Upper lobe of right lung (tissue), 1 donor: ENCODE results near the gene PRKN. TPM values are rescaled to one million over a fixed set of nuclear protein-coding genes. Genes with fewer than 3 reads are reported as not detected.

Source experiments
- ATAC-seq: fragments of 200-7000 bp; cut with Tn5 transposase; one replicate; pipeline ENCODE4 v1.9.1; 2020; ENCODE audit warnings: mild to moderate bottlenecking, moderate library complexity
- DNase-seq: peaks from one replicate; pipeline ENCODE4 v3.0.0-alpha.2; 2020
- H3K27ac ChIP-seq: fragments of 200-600 bp; one replicate; pipeline ENCODE4 v1.8.0; 2022
- H3K27me3 ChIP-seq: fragments of 200-600 bp; one replicate; pipeline ENCODE4 v1.8.0; 2022; ENCODE audit warnings: mild to moderate bottlenecking
- H3K36me3 ChIP-seq: fragments of 200-600 bp; one replicate; pipeline ENCODE4 v1.8.0; 2022
- H3K4me1 ChIP-seq: fragments of 200-600 bp; one replicate; pipeline ENCODE4 v1.8.0; 2022
- H3K4me3 ChIP-seq: fragments of 200-600 bp; one replicate; pipeline ENCODE4 v1.8.0; 2022; ENCODE audit warnings: mild to moderate bottlenecking
- H3K9me3 ChIP-seq: fragments of 200-600 bp; one replicate; pipeline ENCODE4 v1.8.0; 2022
- intact Hi-C: fragments of 100-400 bp; cut with DNase I; formaldehyde crosslinking; loops from one replicate; pipeline ENCODE4 v1.11.0; 2022
- total RNA-seq: library from RNA; stranded (reverse); fragmentation: NEBNext Ultra II Directional; extraction: Animal tissue kit (Norgen Biotek cat#: 25700); gene quantifications from one replicate; pipeline ENCODE4 v1.2.1, GENCODE V29; 2021
- TF ChIP-seq, protein P1 (sequence below): fragments of 200-600 bp; IDR thresholded peaks from one replicate; pipeline ENCODE4 v1.8.0; 2022; ENCODE audit warnings: antibody characterized with exemption
- donor health status: DM: no; HTN: yes; CAD: no; lungs with severe emphysema.

PRKN gene
- total RNA-seq, 1 donor from 2014 or later = 2.7 TPM

DNA sequence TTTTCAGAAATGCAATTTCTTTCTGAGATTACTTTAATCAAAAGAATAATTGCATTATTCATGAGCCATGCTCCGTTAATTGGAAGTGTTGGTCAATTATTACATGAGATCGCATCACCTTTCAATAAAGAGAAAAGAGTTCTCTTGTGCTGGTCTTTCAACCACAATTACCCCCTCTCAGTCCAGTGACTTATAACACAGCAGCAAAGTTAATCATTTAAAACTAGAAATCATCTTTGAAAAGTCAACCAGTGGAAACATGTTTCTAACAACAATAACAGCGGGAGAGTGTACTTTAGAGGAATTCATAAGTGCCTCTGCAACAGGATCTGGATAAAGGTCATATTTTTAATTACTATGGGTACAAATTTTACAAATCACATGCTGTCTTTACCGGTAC is 1069.4 kb downstream of the PRKN start:
- no peaks in the 10 kb centered on the region for H3K4me1 ChIP-seq
- H3K9me3 ChIP-seq = no peaks in the 10 kb centered on the region
- ATAC-seq (no peak), DNase-seq (no peak)
- no peaks in the 10 kb centered on the region for H3K36me3 ChIP-seq
- H3K4me3 ChIP-seq = no peak overlapping the region
- intact Hi-C loops = no loop called here
- no peak overlapping the region for H3K27ac ChIP-seq
- H3K27me3 ChIP-seq = no peaks in the 10 kb centered on the region
- TF ChIP-seq, protein P1, sequence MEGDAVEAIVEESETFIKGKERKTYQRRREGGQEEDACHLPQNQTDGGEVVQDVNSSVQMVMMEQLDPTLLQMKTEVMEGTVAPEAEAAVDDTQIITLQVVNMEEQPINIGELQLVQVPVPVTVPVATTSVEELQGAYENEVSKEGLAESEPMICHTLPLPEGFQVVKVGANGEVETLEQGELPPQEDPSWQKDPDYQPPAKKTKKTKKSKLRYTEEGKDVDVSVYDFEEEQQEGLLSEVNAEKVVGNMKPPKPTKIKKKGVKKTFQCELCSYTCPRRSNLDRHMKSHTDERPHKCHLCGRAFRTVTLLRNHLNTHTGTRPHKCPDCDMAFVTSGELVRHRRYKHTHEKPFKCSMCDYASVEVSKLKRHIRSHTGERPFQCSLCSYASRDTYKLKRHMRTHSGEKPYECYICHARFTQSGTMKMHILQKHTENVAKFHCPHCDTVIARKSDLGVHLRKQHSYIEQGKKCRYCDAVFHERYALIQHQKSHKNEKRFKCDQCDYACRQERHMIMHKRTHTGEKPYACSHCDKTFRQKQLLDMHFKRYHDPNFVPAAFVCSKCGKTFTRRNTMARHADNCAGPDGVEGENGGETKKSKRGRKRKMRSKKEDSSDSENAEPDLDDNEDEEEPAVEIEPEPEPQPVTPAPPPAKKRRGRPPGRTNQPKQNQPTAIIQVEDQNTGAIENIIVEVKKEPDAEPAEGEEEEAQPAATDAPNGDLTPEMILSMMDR = no peak

DNA sequence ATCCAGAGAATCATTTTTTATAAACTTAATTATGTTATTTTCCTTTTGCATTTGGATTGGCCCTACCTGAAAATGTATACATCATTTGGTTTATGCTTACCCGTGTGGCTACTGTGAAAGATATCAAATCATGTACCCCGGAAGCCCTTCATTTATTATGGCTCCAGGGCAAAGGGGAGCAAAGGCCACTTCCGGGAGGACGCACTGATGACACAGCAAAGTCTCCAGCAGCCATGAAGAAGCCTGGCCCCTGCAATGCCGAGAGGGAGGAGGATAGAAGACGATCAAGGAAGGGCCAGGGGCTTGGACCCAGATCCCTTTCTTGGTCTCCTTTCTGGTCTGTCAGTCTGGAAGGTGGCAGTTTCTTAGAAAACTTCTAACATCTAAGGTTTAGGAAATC is 1073.4 kb downstream of the PRKN start:
- Histone ChIP-seq H3K9me3 (no peaks in the 10 kb centered on the region), H3K27ac (no peak overlapping the region), H3K36me3 (no peaks in the 10 kb centered on the region), H3K27me3 (no peaks in the 10 kb centered on the region), H3K4me1 (no peaks in the 10 kb centered on the region), H3K4me3 (no peak overlapping the region)
- DNase-seq = no peak
- intact Hi-C loops = no loop called here
- ATAC-seq = no peak
- TF ChIP-seq, protein P1 = no peak

DNA sequence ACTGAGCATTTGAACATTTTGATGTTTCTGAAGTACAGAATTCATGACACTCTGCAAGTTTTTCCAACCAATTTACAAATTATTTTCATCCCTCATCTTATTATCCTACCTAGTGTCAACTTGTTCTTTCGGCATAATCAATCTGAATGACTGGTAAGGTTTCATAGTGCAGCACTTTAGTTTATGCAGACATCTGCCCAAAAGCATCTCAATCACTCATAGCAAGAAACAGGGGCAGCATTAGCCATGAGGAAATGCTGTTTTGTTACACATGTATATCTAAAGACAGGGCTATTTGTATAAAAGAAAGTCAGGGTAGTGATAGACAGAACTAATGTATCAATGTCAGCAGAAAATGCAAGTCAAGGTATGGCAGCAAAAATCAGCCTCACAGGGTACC is 1075.6 kb downstream of the PRKN start:
- no peak overlapping the region for H3K4me3 ChIP-seq
- no peak for ATAC-seq
- TF ChIP-seq, protein P1 = no peak
- no peaks in the 10 kb centered on the region for H3K27me3 ChIP-seq
- DNase-seq = no peak
- no peaks in the 10 kb centered on the region for H3K36me3 ChIP-seq
- no peaks in the 10 kb centered on the region for H3K4me1 ChIP-seq
- intact Hi-C loops = no loop called here
- no peak overlapping the region for H3K27ac ChIP-seq
- no peaks in the 10 kb centered on the region for H3K9me3 ChIP-seq

DNA sequence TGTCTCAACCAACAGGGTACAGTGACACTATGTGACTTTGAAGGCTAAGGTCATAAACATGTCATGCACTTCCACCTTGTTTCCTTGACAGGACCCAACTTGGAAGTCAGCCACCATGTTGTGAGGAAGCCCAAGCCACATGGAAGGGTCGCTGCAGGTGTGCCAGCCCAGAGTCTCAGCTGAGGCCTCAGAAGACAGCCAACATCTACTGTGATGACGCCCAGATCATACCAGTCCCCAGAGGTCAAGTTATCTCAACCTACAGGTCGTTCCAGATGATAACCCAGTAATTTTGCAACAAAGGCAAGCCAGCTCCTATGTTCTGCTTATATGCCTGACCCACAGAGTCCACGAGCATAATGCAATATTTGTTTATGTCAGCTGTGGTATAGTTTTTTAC is 1077.7 kb downstream of the PRKN start:
- no peaks in the 10 kb centered on the region for H3K4me1 ChIP-seq
- ATAC-seq (no peak), DNase-seq (no peak)
- H3K36me3 ChIP-seq = no peaks in the 10 kb centered on the region
- H3K27me3 ChIP-seq = no peaks in the 10 kb centered on the region
- no peaks in the 10 kb centered on the region for H3K9me3 ChIP-seq
- intact Hi-C loops = no loop called here
- H3K27ac ChIP-seq = no peak overlapping the region
- TF ChIP-seq, protein P1 = no peak
- no peak overlapping the region for H3K4me3 ChIP-seq

DNA sequence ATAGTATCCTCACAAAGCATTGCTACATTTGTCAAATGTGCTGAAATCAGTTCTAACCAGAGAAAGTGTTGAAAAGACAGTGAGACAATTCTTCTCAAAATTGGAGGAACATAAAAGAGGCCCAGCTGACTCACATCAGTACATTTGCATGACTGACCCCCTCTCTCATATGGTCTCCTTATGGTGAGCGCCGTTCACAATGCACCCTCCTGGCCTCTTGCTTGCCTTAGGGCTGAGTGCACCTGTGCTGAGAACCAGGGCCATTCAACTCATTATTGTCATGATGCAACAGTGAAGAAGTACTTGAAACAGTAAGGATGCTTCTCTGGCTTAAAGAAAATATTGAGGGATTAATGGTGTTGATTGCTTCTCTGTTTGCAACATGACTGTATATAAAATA is 1078.5 kb downstream of the PRKN start:
- TF ChIP-seq, protein P1 = no peak
- Histone ChIP-seq H3K4me1 (no peaks in the 10 kb centered on the region), H3K9me3 (no peaks in the 10 kb centered on the region), H3K27me3 (no peaks in the 10 kb centered on the region), H3K36me3 (no peaks in the 10 kb centered on the region), H3K4me3 (no peak overlapping the region), H3K27ac (no peak overlapping the region)
- no peak for DNase-seq
- ATAC-seq = no peak
- intact Hi-C loops = no loop called here

DNA sequence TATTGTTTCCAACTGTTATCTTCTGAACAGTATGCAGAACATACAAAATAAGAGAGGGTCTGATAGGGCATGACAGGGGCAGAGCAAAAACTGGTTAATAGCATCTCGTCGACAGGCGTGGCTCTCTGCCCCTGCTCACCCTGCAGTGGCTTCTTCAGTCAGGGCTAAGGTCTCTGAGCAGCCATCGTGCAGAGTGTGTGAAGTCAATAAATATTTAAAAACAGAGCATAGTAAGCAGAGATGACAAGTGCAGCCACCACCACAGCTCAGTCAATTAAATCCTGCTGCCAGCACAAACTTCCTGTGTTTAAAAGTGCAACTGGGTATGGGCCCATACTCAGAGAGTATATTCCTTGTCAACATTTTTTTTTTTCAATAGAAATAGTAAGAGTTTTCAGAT is 1080.3 kb downstream of the PRKN start:
- no peaks in the 10 kb centered on the region for H3K36me3 ChIP-seq
- no peaks in the 10 kb centered on the region for H3K4me1 ChIP-seq
- intact Hi-C loops = no loop called here
- H3K27me3 ChIP-seq = no peaks in the 10 kb centered on the region
- no peak overlapping the region for H3K27ac ChIP-seq
- DNase-seq = no peak
- no peak for ATAC-seq
- no peaks in the 10 kb centered on the region for H3K9me3 ChIP-seq
- TF ChIP-seq, protein P1 = no peak
- H3K4me3 ChIP-seq = no peak overlapping the region
